ENCODE data around the gene B3GNT3.

GRCh38 chr19:17752865-17753639, 41.9 kb upstream of the B3GNT3 start:
- no peak for TF ChIP-seq CTCF (IDR thresholded peaks at IDR 0.05)
- no peak for TF ChIP-seq POLR2A (IDR thresholded peaks at IDR 0.05)
